Measurements from ENCODE around the gene AKNA.

DNA sequence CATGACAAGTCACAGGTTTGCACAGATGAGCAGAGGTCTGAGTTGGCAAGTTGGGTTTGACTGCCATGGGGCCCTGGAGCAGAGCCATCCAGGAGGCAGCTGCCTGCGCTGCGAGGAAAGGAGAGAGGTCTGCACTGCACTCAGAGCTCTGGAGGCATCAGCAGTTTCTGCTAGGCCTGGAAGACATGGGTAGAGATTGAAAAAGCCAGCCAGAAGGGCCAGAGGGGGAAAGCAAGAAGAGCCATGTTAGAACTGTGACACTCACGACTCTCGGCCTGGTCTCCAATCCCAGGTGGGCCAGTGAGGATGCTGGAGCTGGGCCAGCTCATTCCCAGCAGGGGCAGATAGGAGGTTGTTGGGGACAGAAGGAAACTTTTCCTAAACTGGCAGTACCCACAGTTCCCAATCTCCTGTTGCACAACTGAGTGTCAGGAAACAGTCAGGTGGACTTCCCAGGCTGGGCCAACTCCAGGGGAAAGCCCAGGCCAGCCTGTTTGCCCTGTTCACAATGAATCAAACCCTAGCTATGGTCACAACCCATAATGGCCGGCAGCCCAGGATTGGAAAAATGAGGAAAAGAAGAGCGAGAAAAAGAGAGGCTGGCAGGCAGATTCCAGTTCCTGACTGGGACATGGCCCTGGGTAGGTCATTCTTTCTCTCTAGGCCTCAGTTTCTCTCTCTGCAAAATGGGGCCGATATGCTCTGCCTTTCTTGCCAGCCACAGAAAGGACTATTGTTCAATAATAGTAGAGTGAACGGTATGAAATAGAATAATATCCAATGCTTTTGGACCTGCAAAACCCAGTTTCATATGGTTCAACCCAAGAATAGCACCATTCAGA, 72.7 kb downstream of the AKNA start:
- TF ChIP-seq, protein P1, sequence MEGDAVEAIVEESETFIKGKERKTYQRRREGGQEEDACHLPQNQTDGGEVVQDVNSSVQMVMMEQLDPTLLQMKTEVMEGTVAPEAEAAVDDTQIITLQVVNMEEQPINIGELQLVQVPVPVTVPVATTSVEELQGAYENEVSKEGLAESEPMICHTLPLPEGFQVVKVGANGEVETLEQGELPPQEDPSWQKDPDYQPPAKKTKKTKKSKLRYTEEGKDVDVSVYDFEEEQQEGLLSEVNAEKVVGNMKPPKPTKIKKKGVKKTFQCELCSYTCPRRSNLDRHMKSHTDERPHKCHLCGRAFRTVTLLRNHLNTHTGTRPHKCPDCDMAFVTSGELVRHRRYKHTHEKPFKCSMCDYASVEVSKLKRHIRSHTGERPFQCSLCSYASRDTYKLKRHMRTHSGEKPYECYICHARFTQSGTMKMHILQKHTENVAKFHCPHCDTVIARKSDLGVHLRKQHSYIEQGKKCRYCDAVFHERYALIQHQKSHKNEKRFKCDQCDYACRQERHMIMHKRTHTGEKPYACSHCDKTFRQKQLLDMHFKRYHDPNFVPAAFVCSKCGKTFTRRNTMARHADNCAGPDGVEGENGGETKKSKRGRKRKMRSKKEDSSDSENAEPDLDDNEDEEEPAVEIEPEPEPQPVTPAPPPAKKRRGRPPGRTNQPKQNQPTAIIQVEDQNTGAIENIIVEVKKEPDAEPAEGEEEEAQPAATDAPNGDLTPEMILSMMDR (IDR thresholded peaks at IDR 0.05) = no peak
- TF ChIP-seq EZH2 (IDR thresholded peaks at IDR 0.05; ENCODE audit: borderline replicate concordance, insufficient read depth, low read depth, low read length, poor library complexity, severe bottlenecking) = no peak
